CD4-positive, alpha-beta T cell treated with Interleukin-17A for 4 hours (primary cell): Measurements from ENCODE around the gene WWOX.

Experiments used
- DNase-seq: peaks from one replicate; pipeline ENCODE4 v3.0.0-alpha.2; 2020; ENCODE audit warnings: mixed read lengths

Gene WWOX

DNA sequence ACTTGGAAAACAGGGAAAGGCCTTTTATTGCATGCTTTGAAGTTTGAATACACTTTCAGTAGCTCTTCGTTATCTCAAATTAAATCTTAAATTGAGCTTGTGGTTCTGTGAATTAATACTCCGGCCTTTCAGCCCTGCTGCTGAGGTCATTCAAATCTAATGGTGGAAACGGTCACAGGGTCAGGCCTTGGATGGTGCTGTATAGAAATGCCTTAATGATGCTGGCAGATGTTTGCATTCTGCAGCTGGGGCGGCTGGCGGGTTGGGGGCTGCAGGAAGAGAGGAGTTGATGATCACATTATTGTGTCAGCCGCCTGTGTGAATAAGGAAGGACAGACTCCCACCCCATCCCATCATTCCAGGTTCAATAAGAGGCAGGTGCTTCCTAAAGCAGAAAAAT, 723.6 kb downstream of the WWOX start:
- DNase-seq: no peak

DNA sequence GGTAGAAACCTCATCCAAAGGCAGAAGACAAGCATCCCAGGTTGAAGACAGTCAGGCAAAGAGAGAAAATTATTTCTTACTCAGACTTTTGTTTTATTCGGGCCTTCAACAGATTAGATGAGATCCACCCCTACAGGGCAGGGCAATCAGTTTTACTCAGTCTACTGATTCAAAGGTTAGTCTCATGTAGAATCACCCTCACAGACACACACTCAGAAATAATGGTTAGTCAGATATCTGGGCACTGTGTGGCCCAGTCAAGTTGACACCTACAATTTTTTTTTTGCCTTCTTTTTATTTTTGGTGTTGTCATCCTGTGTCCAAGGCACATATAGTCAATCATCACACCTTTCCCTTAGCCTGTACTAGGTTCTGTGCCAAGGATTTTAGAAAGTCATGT, 729.8 kb downstream of the WWOX start:
- no peak for DNase-seq

DNA sequence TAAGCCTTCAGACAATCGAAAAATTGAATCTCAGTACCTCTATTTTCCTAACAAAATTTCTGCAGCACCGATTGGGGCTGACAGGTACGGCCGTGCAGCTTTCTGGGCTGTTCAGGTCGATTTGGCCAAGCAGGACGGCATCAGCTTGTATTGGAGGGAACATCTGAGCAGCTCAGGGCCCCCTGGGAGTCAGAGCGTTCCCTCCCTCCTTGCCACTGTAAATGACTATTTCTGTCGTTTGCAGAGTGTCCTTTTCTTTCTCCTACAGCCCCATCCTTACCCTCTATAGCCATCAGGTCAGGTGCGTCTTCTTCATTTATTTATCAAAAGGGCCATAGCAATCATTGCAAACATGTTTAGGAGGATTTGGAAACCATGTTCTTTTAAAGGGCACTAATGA, 731.1 kb downstream of the WWOX start:
- no peak for DNase-seq

DNA sequence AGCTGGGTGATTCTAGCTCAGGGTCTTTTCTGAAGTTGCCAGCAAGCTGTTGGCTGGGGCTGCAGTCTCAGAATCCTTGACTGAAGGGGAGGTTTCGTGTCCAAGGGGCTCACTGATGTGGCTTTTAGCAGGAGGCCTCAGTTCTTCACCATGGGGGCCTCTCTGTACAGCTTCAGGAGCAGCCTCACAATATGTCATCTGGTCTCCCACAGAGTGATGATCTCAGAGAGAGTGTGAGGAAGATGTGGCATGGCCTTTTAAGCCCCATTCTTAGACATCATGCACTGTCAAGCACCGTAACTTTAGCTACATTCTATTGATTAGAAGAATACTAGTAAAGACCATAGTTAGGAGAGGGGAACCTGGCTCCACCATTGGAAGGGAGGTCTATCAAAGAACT, 732.6 kb downstream of the WWOX start:
- no peak for DNase-seq

- DNase-seq: no peak
These were observed 737.5 kb downstream of the WWOX start for GRCh38 chr16:78836802-78837491.

GRCh38 chr16:78837706-78838105, 738.3 kb downstream of the WWOX start:
- DNase-seq: no peak

- no peak for DNase-seq
These were observed 738.8 kb downstream of the WWOX start for GRCh38 chr16:78838276-78838675.

DNA sequence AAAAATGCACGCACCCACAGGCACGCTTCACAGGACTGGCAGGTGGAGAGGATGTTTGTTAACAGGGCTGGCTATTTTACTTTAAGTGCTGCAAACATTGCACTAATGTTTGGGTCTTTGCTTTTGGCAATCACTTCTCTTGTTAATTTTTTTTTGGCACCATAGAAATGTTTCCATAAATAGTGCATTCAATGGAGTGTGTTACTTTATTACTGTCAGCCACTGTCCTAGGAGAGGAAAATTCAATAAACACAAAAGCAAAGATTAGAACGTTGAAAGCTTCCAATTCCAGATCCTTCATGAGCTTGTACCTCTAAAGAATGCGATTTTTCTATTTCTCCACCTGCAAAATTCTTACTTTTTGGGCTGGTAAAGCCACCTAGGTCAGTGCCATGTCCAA, 743.5 kb downstream of the WWOX start:
- no peak for DNase-seq

- DNase-seq: no peak
These were observed 744.5 kb downstream of the WWOX start for GRCh38 chr16:78843978-78844377.

DNA sequence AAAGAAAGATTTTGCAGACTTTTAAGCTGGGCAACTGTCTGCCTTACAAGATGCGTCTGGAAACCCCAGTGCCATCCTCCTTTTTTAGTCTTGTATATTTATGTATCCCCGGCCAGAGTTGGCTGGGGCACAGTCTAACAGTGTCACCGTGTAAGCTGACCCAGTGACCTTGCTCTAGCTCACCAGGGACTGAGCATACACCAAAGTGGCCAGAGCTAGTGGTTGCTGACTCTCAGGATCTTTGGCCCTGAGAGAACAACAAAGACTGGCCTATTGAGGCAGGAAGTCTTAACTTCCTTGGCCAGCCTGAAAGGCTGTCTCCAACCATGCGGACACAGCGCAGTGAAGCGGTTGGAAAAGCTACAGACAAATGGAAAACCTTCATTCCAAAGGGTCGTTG, 745.2 kb downstream of the WWOX start:
- no peak for DNase-seq

DNA sequence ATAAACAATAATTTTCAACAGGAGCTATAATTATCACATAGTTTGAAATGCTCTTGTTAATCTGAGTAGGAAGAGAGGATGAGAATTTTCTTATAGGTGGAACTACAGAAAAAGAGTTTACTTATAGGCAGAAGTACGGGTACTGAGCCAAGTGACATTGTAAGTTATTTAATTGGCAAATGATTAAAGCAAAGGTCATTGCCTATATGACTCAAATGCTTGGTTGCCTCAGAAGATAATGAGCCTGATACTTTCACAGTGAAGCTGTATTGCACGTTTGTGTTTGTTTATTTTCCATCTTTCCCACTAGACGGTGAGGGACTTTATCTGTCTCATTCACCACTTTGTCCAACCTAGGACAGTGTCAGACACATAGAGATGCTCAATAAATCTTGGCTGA, 751.8 kb downstream of the WWOX start:
- no peak for DNase-seq

DNA sequence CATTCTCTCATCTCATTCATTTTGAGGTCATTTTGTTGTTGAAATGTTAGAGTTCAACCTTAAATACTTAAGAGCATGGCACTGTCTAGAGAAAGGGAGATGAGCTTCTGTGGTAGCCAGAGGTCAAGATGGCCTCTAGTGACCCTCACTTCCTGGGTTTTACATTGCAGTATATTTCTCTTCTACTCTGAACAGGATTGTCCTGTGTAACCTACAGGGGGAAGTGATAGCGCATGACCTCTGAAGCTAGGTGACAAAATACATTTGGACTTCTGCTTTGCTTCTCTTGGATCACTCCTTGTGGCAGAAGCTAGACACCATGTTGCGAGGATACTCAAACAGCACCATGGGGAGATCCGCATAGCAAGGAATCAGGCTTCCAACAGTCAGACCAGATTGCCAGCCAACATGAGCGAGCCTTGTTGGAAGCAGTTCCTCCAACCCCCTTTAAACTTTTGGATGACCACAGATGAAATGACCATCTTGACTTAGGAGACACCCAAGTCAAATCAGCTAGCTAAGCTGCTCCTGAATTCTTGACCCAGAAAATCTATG, 752.7 kb downstream of the WWOX start:
- DNase-seq: no peak

GRCh38 chr16:78862022-78862421, 762.6 kb downstream of the WWOX start:
- DNase-seq: no peak

DNA sequence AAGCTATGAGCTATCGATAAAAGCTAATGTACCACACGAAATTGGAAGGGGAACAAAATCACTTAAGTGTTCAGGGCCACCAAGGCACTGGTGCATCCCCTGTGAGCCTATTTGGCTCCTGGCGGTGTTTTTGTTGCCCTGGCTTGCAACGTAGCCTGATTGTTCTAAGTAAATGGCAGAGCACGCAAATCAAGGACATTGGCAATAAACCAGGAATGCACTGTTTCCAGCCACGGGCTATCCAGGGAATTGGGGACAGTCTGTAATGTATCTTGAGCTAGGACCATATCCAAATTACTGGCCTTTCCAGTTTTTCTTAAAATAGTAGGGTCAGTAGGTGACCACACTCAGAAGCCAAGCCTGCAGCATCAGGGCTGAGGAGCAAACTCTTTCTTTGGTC, 767.1 kb downstream of the WWOX start:
- DNase-seq: no peak

DNA sequence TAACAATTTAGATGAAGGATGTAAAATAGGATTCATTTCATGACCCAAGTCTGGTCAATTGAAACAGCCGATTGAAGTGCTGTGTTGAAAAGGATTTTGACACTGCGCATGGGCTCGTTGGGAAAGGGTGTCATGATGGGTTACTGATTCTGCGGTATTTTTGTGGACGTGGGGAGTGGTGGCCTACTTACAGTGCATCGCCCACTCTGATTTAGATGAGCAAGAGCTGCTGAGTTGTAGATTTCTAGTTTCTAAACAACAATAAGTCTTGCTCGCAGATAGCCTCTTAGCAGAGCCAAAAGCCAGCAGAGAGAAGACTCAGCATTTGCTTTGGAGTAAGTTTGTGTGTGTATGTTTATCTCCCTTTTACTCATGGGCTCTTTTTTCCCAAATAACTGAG, 770.0 kb downstream of the WWOX start:
- DNase-seq: no peak

GRCh38 chr16:78871241-78871640, 771.8 kb downstream of the WWOX start:
- DNase-seq: no peak

GRCh38 chr16:78876671-78877070, 777.2 kb downstream of the WWOX start:
- no peak for DNase-seq

- no peak for DNase-seq
These were observed 777.7 kb downstream of the WWOX start for GRCh38 chr16:78877114-78877655.

GRCh38 chr16:78878570-78878969, 779.1 kb downstream of the WWOX start:
- DNase-seq: no peak

DNA sequence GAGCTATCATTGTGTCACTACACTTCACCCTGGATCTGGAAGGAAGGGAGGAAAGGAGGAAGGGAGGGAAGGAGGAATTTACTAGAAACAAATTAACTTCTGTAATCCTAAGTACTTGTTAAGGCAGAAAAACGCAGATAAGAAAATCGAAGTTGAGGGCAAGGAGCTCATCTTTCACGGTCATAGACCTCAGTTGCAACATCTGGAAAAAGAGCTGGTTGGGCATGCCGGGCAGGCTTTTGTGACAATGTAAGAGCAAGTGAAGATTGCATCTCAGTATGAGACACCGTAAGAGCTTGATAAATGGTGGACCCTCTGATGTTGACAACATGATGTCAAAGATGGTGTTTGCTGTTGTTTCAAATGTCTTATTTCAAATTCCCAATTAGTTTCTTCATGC, 779.6 kb downstream of the WWOX start:
- no peak for DNase-seq

DNA sequence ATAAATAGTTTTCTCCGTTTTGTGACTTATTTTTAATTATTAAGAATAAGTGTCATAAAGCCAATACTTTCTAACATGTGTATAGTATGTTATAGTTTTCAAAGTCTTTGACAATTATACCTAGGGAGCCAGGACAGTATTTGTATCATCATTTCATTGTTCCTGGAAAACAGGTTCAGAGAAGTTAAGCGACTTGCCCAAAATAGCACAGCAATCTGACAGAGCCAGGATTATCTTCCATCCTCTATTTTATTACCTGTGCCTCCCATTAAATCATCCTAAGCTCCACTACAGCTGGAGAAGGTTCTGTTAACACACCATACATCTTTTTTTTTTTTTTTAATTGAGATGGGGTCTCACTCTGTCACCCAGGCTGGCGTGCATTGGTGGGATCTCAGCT, 782.7 kb downstream of the WWOX start:
- DNase-seq: no peak

DNA sequence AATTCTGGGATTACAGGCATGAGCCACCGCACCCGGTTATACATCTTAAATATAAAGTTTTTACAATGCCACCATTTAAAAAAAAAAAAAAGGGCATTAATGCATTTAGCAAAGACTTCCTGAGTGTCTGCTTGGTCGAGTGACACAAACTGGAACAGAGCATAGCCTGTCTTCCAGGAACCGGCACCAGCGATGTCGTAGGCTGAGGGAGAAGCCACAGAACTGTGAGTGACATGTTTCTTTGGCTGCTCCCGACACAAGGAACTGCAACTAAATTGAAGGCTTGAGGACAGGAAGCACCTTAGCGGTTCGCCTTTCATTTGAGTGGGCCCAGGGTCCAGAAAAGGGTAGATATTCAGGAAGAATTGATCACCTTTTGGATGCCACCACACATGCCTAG, 783.3 kb downstream of the WWOX start:
- DNase-seq: no peak

DNA sequence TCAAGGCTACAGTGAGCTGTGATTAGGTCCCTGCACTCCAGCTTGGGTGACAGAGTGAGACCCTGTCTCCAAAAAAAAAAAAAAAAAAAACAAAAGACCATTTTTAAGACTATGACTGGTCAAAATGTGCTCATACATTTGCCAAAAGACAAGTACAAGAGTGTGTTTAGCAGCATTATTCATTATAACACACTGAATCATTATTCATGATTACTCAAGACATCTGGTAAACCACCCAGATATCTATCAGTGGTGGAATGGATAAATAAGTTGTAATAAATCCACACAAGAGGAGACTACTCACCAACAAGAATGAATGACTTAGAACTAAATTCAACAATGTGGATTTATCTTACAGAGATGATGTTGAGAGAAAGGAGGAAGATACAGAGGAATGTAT, 784.8 kb downstream of the WWOX start:
- DNase-seq: no peak

- no peak for DNase-seq
These were observed 789.9 kb downstream of the WWOX start for GRCh38 chr16:78889346-78889745.

GRCh38 chr16:78890373-78890895, 791.0 kb downstream of the WWOX start:
- peak; percentile 3 for DNase-seq
